Psoas muscle (tissue), 8 donors: ENCODE measurements around the gene DOK6. TPM values are rescaled to one million over a fixed set of nuclear protein-coding genes. Genes with fewer than 3 reads are reported as not detected.
"Not testable (repeated sequence)": the region's sequence is repeated elsewhere in the genome, so short reads cannot be mapped to it uniquely, and the experiment has no call there.

ENCODE experiments used
- ATAC-seq, 4 donors: fragments of 200-7000 bp; cut with Tn5 transposase; one replicate each; pipeline ENCODE4 v1.9.1; 2020; ENCODE audit warnings: moderate library complexity in 3 of 4, mild to moderate bottlenecking in 2 of 4
- DNase-seq, 2 donors: peaks; one replicate each; pipeline ENCODE4 v3.0.0-alpha.2; 2020
- H3K27ac ChIP-seq: fragments of 200-600 bp; one replicate; pipeline ENCODE4 v1.8.0; 2022
- H3K27me3 ChIP-seq, 3 donors: fragments of 200-600 bp in 1 of 3; one replicate each; pipeline versions ENCODE4 v1.6.1 to v1.8.0; 2013 to 2022; ENCODE audit warnings: low read length in 2 of 3, mild to moderate bottlenecking in 2 of 3, moderate library complexity in 1 of 3; ENCODE audit not compliant: insufficient read depth in 3 of 3
- H3K36me3 ChIP-seq, 2 donors: fragments of 200-600 bp in 1 of 2; one replicate each; pipeline versions ENCODE4 v1.6.1 to v1.8.0; 2013 to 2022; ENCODE audit warnings: low read depth in 1 of 2, mild to moderate bottlenecking in 1 of 2, moderate library complexity in 1 of 2; ENCODE audit not compliant: insufficient read depth in 1 of 2
- H3K4me1 ChIP-seq: fragments of 200-600 bp; one replicate; pipeline ENCODE4 v1.8.0; 2022
- H3K4me3 ChIP-seq: fragments of 200-600 bp; one replicate; pipeline ENCODE4 v1.8.0; 2022; ENCODE audit warnings: mild to moderate bottlenecking
- H3K9me3 ChIP-seq: fragments of 200-600 bp; one replicate; pipeline ENCODE4 v1.8.0; 2022
- CTCF ChIP-seq: fragments of 200-600 bp; IDR thresholded peaks from one replicate; pipeline ENCODE4 v1.8.0; 2022; ENCODE audit warnings: antibody characterized with exemption
- WGBS, 3 donors: extraction: QIAGEN DNeasy Blood & Tissue Kit; methylation state at CpG; one replicate each; pipeline versions ENCODE4 v1.1.6 to v1.1.7; 2013; 5-methylcytosine and 5-hydroxymethylcytosine counted together
- intact Hi-C, 2 donors: fragments of 100-400 bp; cut with DNase I; formaldehyde crosslinking; loops; one replicate each; pipeline versions ENCODE4 v1.11.0 to v1.14.2; 2022
- polyA plus RNA-seq, 3 donors: library from polyadenylated mRNA; stranded (reverse); fragments of 200-250 nt; gene quantifications; one replicate each; pipeline ENCODE4 v1.2.3, GENCODE V29; 2013
- total RNA-seq, 4 donors: library from RNA; stranded (reverse); fragmentation: NEBNext Ultra II Directional in 2 of 4; extraction: Animal tissue kit (Norgen Biotek cat#: 25700) in 2 of 4; gene quantifications; one replicate each; pipeline versions ENCODE4 v1.2.1 to v1.2.4, GENCODE V29; 2021 to 2023
- donor health status: healthy with polysubstance abuse.
- donor health status: DM: no; HTN: no; CAD: no; lungs with moderate emphysema.
- donor health status: Bipolar disorder and iron deficiency.
- donor health status: healthy.
- donor health status: DM: yes; HTN: yes; CAD: no.
- donor health status: DM: no; HTN: no; CAD: no.
- donor health status: DM: no; HTN: no; CAD: no.
- donor health status: DM: yes; HTN: yes; CAD: no.

DOK6 gene
- total and polyA plus RNA-seq, 7 donors, result 0.05 to 0.97 (median 0.18) TPM

- Histone ChIP-seq H3K36me3 (no peaks in the 10 kb centered on the region), H3K27me3 (no peaks in the 10 kb centered on the region), H3K4me3 (no peak overlapping the region), H3K4me1 (no peaks in the 10 kb centered on the region), H3K9me3 (no peaks in the 10 kb centered on the region), H3K27ac (no peak overlapping the region)
- DNase-seq, result no peak
- intact Hi-C loops, result no loop called here
- no peak for ATAC-seq
- 89% methylated on average over 4 of the region's 4 CpGs for WGBS, 3 donors
- no peak for TF ChIP-seq CTCF
These were observed 414.2 kb downstream of the DOK6 start for GRCh38 chr18:69814861-69815385.

- H3K4me1 ChIP-seq, result no peaks in the 10 kb centered on the region
- no peaks in the 10 kb centered on the region for H3K27me3 ChIP-seq
- intact Hi-C loops, result no loop called here
- WGBS, 3 donors, result 36 to 55% (median 39%) methylated on average over 5 of the region's 5 CpGs
- H3K36me3 ChIP-seq, result no peaks in the 10 kb centered on the region
- no peak for TF ChIP-seq CTCF
- no peaks in the 10 kb centered on the region for H3K9me3 ChIP-seq
- ATAC-seq (no peak), DNase-seq (no peak)
- no peak overlapping the region for H3K27ac ChIP-seq
- no peak overlapping the region for H3K4me3 ChIP-seq
These were observed 416.8 kb downstream of the DOK6 start for GRCh38 chr18:69817335-69817940.

GRCh38 chr18:69819460-69819859 lies 418.8 kb downstream of the DOK6 start:
- no peaks in the 10 kb centered on the region for H3K27me3 ChIP-seq
- ATAC-seq (no peak), DNase-seq (no peak)
- intact Hi-C loops, result no loop called here
- no peak overlapping the region for H3K4me3 ChIP-seq
- no peak overlapping the region for H3K27ac ChIP-seq
- 61 to 67% (median 64%) methylated on average over 2 of the region's 2 CpGs for WGBS, 3 donors
- no peak for TF ChIP-seq CTCF
- no peaks in the 10 kb centered on the region for H3K4me1 ChIP-seq
- H3K36me3 ChIP-seq, result no peaks in the 10 kb centered on the region
- no peaks in the 10 kb centered on the region for H3K9me3 ChIP-seq

- ATAC-seq, result no peak
- H3K36me3 ChIP-seq, result no peaks in the 10 kb centered on the region
- TF ChIP-seq CTCF, result no peak
- H3K4me1 ChIP-seq, result no peaks in the 10 kb centered on the region
- DNase-seq, result no peak
- no peak overlapping the region for H3K4me3 ChIP-seq
- intact Hi-C loops, result no loop called here
- 96 to 98% (median 97%) methylated on average over 4 of the region's 4 CpGs for WGBS, 3 donors
- H3K27me3 ChIP-seq, result no peaks in the 10 kb centered on the region
- H3K27ac ChIP-seq, result no peak overlapping the region
- no peaks in the 10 kb centered on the region for H3K9me3 ChIP-seq
These were observed 419.9 kb downstream of the DOK6 start for GRCh38 chr18:69820538-69820937.

GRCh38 chr18:69830189-69830588 lies 429.5 kb downstream of the DOK6 start:
- Histone ChIP-seq H3K27me3 (no peaks in the 10 kb centered on the region), H3K36me3 (no peaks in the 10 kb centered on the region), H3K4me3 (no peak overlapping the region), H3K4me1 (no peaks in the 10 kb centered on the region), H3K27ac (no peak overlapping the region), H3K9me3 (no peaks in the 10 kb centered on the region)
- no peak for DNase-seq
- ATAC-seq, result no peak
- 85 to 93% (median 87%) methylated on average over 1 of the region's 1 CpG for WGBS, 3 donors
- intact Hi-C loops, result no loop called here
- TF ChIP-seq CTCF, result no peak

GRCh38 chr18:69834980-69835379 lies 434.3 kb downstream of the DOK6 start:
- H3K36me3 ChIP-seq, H3K4me3 ChIP-seq, H3K27me3 ChIP-seq, H3K27ac ChIP-seq, ATAC-seq, intact Hi-C loops, H3K9me3 ChIP-seq, DNase-seq, H3K4me1 ChIP-seq: not testable (repeated sequence)
- WGBS, 3 donors, result 94 to 96% (median 94%) methylated on average over 12 of the region's 12 CpGs
